H54 (cell line): ENCODE results near the gene EPC1.
"Not testable (repeated sequence)": the region's sequence is repeated elsewhere in the genome, so short reads cannot be mapped to it uniquely, and the experiment has no call there.

Experiments
- DNase-seq: peaks from one replicate; pipeline ENCODE4 v3.0.0; 2011; ENCODE audit warnings: low spot score, mixed read lengths; ENCODE audit not compliant: insufficient read length
- FAIRE-seq: peaks from 3 replicates; lab custom pipeline; 2011; peaks lifted over from hg19 to GRCh38; lab: Jason Lieb, UNC
- POLR2A ChIP-seq: IDR thresholded peaks from 2 replicates; pipeline ENCODE4 v1.6.1; 2011; ENCODE audit warnings: low read depth, mild to moderate bottlenecking, low read length

Gene EPC1

GRCh38 chr10:32357056-32357735, 10.2 kb upstream of the EPC1 start:
- FAIRE-seq (no peak), DNase-seq (no peak)
- no peak for TF ChIP-seq POLR2A

GRCh38 chr10:32354690-32355089, 7.7 kb upstream of the EPC1 start:
- DNase-seq, FAIRE-seq: not testable (repeated sequence)

GRCh38 chr10:32350811-32351350, 3.9 kb upstream of the EPC1 start:
- FAIRE-seq (no peak), DNase-seq (no peak)
- no peak for TF ChIP-seq POLR2A

- no peak for FAIRE-seq
- no peak for TF ChIP-seq POLR2A
Measured at GRCh38 chr10:32349968-32350738, 3.2 kb upstream of the EPC1 start.

GRCh38 chr10:32349199-32349585, 2.2 kb upstream of the EPC1 start:
- FAIRE-seq, result no peak

More at GRCh38 chr10:32349968-32350738, 3.2 kb upstream of the EPC1 start:
- no peak for DNase-seq

GRCh38 chr10:32348297-32349198, 1.6 kb upstream of the EPC1 start:
- no peak for TF ChIP-seq POLR2A
- FAIRE-seq (no peak), DNase-seq (no peak)

More at GRCh38 chr10:32349199-32349585, 2.2 kb upstream of the EPC1 start:
- TF ChIP-seq POLR2A, result no peak
- DNase-seq, result no peak

- no peak for TF ChIP-seq POLR2A
Measured at GRCh38 chr10:32347363-32348022, 535 bp upstream of the EPC1 start.

GRCh38 chr10:32346134-32346550, 816 bp downstream of the EPC1 start:
- no peak for TF ChIP-seq POLR2A
- DNase-seq (peak; percentile 94), FAIRE-seq (peak; percentile 94)

More at GRCh38 chr10:32347363-32348022, 535 bp upstream of the EPC1 start:
- no peak for FAIRE-seq
- DNase-seq, result no peak

GRCh38 chr10:32341596-32341995, 5.4 kb downstream of the EPC1 start:
- FAIRE-seq (peak; percentile 43), DNase-seq (no peak)
- no peak for TF ChIP-seq POLR2A

GRCh38 chr10:32340596-32341180, 6.3 kb downstream of the EPC1 start:
- FAIRE-seq (no peak), DNase-seq (no peak)
- TF ChIP-seq POLR2A, result no peak

GRCh38 chr10:32338262-32338661, 8.7 kb downstream of the EPC1 start:
- DNase-seq, result no peak
- FAIRE-seq, result peak; percentile 55
- no peak for TF ChIP-seq POLR2A

GRCh38 chr10:32337350-32337749, 9.6 kb downstream of the EPC1 start:
- TF ChIP-seq POLR2A, result no peak
- DNase-seq (no peak), FAIRE-seq (no peak)

GRCh38 chr10:32333849-32334248, 13.1 kb downstream of the EPC1 start:
- no peak for FAIRE-seq
- TF ChIP-seq POLR2A, result no peak
- DNase-seq, result no peak
